AG04449 (cell line): ENCODE data around the gene AGO1.

Source experiments
- CTCF ChIA-PET: fragments of 350-600 bp; formaldehyde crosslinking; extraction: SDS; loops from one replicate; lab custom pipeline; 2021; ENCODE audit warnings: antibody characterized with exemption; lab: Yijun Ruan, JAX
- POLR2A ChIA-PET: fragments of 400-600, 350-600 bp; formaldehyde crosslinking; extraction: SDS; loops from one replicate; lab custom pipeline; 2020; ENCODE audit warnings: antibody characterized with exemption, inconsistent platforms; lab: Yijun Ruan, JAX
- DNase-seq: peaks from one replicate; pipeline ENCODE4 v3.0.0-alpha.2; 2010; ENCODE audit warnings: low read depth, low spot score
- H3K4me3 ChIP-seq: 2 replicates; pipeline ENCODE4 v1.5.1; 2011; ENCODE audit warnings: low read depth, mild to moderate bottlenecking, control low read depth, low read length
- CTCF ChIP-seq: IDR thresholded peaks from one replicate; pipeline ENCODE4 v1.5.1; 2011; ENCODE audit warnings: mild to moderate bottlenecking, moderate library complexity, low read length, control low read depth, inconsistent platforms; ENCODE audit not compliant: insufficient read depth; ENCODE audit errors: missing control alignments

AGO1 gene

GRCh38 chr1:35935442-35936388, 52.7 kb downstream of the AGO1 start:
- POLR2A ChIA-PET: no interaction called here
- CTCF ChIA-PET: no interaction called here
- no peak overlapping the region for H3K4me3 ChIP-seq
- no peak for TF ChIP-seq CTCF
- DNase-seq: no peak

GRCh38 chr1:35936838-35937237, 53.8 kb downstream of the AGO1 start:
- POLR2A ChIA-PET: no interaction called here
- TF ChIP-seq CTCF: no peak
- no peak overlapping the region for H3K4me3 ChIP-seq
- CTCF ChIA-PET: no interaction called here
- DNase-seq: no peak

GRCh38 chr1:35939484-35939883, 56.5 kb downstream of the AGO1 start:
- no peak overlapping the region for H3K4me3 ChIP-seq
- ChIA-PET POLR2A (no interaction called here), CTCF (no interaction called here)
- TF ChIP-seq CTCF: no peak
- DNase-seq: no peak

GRCh38 chr1:35945327-35945726, 62.3 kb downstream of the AGO1 start:
- POLR2A ChIA-PET: no interaction called here
- no peak overlapping the region for H3K4me3 ChIP-seq
- no peak for DNase-seq
- CTCF ChIA-PET: interaction anchor here (0.6 kb wide), 2 partner anchors 63 to 64 kb away, joined by 3 read pairs; no protein-coding TSS in a partner anchor
- no peak for TF ChIP-seq CTCF

GRCh38 chr1:35947547-35947946, 64.5 kb downstream of the AGO1 start:
- no peak overlapping the region for H3K4me3 ChIP-seq
- DNase-seq: no peak
- POLR2A ChIA-PET: no interaction called here
- no peak for TF ChIP-seq CTCF
- CTCF ChIA-PET: interaction anchor here (0.6 kb wide), 1 partner anchor 43 kb away, joined by 5 read pairs; no protein-coding TSS in a partner anchor

- no peak overlapping the region for H3K4me3 ChIP-seq
- no peak for DNase-seq
- ChIA-PET CTCF (no interaction called here), POLR2A (no interaction called here)
- TF ChIP-seq CTCF: no peak
Measured at GRCh38 chr1:35958558-35958957, 75.5 kb downstream of the AGO1 start.
